GM04504 (cell line): ENCODE measurements around the gene TOMM20.
"Not testable (repeated sequence)": the region's sequence is repeated elsewhere in the genome, so short reads cannot be mapped to it uniquely, and the experiment has no call there.

Experiments
- DNase-seq: peaks from one replicate; pipeline ENCODE4 v3.0.0-alpha.2; 2012; ENCODE audit warnings: low read depth

The TOMM20 gene

DNA sequence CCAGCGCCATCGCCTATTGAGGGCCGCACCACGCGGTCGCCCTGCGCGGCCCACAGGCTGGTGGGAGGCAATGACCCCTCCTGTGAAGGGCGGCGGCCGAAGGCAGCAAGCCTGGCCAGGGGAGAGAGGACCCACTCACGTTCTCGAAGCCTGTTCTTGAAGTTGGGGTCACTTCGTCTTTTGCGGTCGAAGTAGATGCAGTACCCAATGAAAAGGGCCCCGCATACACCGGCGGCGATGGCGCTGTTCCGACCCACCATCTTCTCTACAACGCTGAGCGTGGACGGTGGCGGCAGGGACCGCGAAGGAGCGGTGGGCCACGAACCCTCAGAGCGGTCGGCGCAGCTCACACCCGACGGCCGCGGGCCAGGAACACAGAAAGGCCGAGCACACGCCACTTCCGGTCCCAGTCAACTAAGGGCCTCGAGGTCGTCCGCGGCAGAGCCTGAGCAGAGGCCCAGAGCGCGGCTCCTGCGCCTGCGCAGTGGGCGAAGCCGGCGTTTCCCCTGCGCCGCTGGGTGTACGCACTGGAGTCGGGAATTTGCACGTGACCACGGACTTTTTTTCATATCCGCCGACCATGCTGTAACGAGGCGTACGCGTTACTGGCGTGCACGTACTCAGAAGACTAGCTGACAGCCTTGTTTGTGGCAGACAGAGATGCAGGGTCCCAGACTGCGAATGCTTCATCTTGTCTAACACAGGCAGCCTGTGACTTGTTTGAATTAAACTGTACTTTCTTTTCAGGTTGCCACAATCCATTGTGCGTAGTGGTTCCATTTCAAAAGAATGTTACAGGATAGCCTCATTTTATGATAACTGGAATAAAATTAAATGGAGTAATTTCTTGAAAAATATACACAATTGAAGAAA lies at the start of gene TOMM20:
TOMM20 (minus strand) TSS at position 382 of the 873 bp plus-strand sequence; CDS start at position 260, 122 bp downstream.
- DNase-seq: peak; percentile 97

DNA sequence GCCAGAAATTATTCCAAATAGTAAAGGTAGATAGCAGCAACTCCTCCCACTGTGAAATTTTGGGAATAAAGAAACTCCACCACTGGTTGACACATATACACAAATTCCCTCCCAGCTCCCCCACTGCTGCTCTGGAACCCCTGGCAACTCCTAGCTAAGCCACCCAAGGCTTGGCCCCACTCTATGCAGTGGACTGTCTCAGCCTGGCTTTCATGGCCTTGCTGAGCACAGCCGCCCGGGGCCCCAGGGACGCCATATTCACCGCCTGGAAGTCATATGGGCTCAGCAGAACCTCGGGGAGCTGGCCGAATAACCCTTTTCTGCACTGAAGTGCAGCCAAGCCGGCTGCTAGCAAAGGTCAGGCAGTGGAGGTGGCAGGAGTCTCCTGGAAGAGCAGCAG lies 47.8 kb upstream of the TOMM20 start:
- no peak for DNase-seq

DNA sequence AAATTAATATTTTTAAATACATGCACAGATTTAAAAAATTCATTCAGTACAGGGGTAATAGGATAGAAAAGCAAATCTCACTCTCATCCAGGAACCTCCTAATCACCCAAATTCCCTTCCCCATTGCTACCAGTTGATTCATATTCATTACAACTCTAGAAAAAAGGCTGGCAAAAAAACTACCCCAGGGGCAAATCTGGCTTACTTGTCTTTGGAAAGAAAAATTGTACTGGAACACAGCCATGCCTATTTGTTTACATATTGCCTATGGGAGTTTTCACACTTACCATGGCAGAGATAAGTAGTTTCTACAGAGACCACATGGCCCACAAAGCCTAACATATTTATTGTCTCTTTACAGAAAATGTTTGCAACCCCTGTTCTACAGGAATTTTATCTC lies 41.3 kb upstream of the TOMM20 start:
- DNase-seq: no peak

DNA sequence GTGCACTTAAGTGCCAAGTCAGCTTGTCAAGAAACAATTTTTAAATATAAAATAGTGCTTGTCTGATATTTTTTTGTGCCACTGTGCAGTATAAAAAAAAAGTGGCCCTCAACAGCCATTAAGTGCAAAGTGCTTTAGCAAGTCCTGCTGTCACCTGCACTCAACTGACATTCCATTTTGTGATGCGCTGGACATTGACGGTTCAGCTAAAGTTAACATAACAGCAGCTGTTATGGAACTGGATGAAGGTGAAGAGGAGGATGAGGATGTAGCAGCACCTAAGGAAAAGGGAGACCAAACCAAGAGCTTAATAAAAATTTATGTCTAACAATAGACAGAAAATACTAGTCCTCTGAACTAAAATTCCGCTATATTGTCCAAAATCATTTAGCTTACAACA lies 39.7 kb upstream of the TOMM20 start:
- DNase-seq: no peak

DNA sequence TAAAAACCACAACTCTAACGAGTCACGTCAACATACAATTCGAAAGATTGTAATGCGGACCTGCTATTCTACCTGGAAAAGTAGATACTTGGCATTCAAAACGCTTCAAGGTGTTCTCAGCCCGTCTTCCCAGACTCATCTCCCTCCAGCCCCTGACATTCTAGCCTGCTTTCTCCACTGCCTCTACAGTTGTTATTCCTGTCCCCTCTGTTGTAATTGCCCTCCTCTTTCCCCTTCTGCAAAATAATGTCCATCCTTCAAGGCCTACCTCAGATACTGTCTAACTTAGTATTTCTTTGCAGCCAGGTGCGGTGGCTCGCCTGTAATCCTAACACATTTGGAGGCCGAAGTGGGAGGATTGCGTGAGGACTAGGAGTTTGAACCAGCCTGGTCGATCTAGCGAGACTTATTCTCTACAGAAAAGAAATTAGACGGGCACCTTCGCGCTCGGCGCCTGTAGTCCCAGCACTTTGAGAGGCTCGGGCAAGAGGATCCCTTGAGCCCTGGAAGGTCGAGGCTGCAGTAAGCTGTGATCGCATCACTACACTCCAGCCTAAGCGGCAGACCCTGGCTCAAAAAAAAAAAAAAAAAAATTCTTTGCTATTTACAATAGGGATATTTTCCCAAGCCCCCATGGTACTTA lies 33.2 kb upstream of the TOMM20 start:
- DNase-seq: no peak

DNA sequence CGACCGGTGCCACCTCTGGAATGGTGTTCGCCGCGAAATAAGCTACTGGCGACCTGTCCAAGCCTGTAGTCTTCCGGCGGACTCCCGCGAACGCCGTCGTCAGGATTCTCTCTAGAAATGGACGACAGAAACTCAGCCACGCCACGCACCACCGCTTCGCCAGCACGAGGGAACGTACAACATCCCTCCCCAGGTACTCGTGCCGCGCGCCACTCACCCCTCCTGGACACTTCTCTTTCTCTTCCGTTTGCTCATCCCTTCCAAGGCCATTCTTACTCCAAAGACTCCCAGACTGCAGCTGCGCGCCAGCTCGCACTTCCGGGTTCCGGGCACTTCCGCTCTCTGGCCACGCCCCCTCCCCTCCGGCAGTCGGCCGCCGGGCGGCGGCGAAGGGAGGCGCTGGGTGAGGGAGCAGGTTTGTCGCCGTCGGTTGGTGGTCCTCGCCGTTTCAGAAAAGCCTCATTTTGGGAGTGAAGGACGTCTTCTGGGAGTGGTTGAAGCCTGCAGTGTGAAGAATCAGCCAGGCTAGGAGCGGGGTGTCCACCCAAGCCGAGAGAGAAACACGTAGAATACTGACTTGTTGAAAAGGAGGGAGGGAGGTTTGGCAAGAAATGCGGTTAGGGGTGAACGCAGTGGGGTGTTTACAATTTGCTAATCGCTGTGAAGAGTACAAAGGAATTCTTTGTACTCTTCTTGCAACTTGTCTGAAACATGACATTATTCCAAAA lies 32.5 kb upstream of the TOMM20 start, which contains the start of gene RBM34:
RBM34 (minus strand) TSS at position 294 of the 728 bp plus-strand sequence; CDS start at position 270, 24 bp downstream.
- peak; percentile 77 for DNase-seq

DNA sequence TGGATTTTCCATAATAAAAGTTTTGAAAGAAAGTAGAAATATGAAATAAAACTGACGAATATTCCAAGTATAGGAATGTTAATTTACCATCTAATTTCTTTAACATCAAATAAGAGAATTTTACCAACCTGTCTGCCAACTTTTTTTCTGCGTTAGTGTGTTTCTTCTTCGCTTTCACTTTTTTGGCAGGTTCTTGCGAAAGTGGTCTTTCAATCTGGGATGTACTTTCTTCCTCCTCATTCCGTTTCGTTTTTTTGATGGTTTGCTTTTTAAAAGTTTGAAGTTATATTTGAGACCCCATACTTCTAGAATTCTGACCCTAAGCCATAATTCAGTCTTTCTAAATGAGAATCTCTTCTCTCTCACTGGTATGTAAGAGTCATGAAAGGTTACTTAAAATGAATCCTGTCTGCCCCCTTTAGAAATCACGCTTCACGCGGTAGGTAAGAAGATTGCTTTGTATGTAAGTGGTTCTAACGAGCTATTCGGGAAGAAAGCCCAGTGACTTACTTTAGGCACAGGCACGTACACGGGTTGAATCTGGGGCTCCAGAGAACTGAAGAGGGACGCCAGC lies 31.8 kb upstream of the TOMM20 start:
- peak; percentile 24 for DNase-seq

DNA sequence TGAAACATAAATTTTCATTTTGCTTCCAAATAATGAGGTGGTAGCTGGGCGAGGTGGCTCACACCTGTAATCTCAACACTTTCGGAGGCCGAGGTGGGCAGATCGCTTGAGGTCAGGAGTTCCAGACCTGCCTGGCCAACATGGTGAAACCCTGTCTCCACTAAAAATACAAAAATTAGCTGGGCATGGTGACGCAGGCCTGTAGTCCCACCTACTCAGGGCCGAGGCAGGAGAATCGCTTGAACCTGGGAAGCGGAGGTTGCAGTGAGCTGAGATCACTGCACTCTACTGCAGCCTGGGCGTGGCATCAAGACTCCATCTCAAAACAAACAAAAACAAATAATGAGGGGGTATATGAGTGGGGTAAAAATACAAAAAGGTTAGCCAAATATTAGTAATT lies 31.3 kb upstream of the TOMM20 start:
- not testable (repeated sequence) for DNase-seq

DNA sequence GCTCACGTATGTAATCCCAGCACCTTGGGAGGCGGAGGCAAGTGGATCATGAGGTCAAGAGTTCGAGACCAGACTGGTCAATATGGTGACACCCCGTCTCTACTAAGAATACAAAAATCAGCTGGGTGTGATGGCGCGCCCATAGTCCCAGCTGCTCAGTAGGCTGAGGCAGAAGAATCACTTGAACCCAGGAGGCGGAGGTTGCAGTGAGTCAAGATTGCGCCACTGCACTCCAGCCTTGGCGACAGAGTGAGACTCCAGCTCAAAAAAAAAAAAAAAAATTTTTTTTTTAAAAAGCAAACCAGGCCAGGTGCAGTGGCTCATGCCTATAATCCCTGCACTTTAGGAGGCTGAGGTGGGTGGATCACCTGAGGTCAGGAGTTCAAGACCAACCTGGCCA lies 30.6 kb upstream of the TOMM20 start:
- DNase-seq: not testable (repeated sequence)

DNA sequence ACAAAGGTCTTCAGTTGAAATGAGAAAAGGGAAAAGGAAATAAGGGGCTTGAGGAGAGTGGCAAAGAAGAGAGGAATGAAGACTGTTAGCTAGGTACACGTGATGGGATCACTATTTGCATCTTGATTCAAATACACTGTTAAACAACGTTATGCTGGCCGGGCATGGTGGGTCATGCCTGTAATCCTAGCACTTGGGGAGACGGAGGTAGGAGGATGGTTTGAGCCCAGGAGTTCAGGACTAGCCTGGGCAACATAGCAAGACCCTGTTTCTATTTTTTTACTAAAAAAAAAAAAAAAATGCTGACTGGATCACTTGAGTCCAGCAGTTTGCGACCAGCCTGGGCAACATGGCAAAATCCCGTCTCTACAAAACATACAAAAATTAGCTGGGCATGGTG lies 30.0 kb upstream of the TOMM20 start:
- DNase-seq: no peak

DNA sequence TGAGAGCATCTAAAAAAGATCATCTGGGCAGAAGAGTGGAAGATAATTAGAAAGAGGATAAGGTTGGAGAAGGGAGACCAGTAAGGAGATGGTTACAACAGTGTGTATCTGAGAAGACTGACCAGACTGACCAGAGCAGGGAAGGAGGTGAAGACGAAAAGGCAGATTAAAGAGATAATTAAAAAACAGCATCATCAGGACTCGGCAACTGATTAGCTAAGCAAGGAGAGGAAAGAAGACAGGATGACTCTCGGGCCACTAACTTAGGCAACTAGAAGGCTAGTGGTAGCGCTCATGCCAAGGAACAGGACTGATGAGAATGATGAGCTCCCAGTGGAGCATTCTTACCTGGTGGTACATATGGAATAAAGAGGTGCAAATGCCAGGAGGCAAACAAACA lies 28.5 kb upstream of the TOMM20 start:
- DNase-seq: no peak

DNA sequence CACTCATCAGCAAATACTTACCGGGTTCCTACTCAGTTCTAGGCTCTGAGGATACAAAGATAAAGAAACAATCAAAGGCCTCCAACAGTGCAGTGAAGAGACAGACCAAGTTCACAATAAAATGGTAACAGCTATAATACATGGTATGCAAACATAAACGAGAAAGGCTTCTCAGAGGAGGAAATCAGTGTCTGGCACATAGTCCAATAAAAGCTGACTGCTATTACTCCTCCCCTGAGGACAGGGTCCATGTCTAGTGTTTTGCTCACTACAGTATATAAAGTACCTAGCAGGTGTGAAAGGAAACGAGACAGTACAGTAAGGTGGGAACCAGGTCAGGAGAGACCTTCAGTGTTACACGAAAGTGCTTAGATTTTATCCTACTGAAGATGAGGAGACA lies 28.1 kb upstream of the TOMM20 start:
- DNase-seq: no peak

DNA sequence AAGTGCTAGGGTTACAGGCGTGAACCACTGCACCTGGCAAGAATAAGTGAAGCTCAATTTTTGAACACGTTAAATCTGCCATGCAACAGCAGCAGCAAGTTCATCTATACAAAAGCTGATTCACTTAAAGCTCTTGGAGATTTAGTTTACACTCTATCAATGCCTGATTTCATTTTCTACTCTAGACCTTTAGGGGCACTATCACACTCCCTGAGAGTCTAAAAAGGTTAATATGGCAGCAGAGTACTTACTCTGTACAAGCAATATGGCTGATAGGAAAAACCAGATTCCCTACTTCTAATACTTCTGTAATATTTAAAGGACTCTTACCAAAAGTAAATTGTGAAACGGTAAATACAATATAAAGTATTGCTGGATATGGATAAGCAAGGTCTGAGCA lies 27.6 kb upstream of the TOMM20 start:
- no peak for DNase-seq

DNA sequence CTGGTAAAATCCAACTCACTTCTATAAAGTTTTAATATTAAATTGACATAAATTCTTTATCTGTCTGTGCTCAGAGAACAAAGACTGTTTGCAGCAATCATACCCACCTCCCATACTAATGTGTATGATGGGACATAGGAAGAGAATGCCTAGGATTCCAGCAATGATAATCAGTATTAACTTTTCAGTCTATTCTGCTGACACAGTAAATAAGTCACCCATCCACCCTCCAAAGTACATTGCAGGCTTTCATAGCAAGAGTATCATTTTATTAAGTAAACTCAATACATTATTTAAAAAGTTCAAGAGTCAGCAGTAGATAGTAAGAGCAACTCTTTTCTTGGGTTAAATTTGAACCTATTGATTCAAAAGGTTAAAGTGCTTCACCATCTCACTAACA lies 23.6 kb upstream of the TOMM20 start:
- DNase-seq: no peak

DNA sequence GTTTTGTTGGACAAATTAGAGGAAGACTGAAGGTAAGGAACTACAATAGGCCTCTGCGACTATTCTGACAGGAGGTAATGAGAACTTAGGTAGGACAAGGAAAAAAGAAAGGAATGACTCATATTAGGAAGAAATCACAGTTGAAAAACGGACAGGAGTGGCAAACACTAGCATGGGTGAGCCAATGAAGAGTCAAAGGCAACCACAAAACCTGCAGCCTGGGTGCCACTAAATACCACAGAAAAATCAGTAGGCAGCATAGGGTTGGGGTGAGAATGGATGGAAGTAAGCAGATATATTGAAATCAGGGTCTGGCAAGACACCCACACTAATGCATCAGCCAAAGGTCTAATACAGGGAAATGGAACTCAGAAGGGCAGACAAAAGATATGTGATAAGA lies 22.4 kb upstream of the TOMM20 start:
- no peak for DNase-seq

DNA sequence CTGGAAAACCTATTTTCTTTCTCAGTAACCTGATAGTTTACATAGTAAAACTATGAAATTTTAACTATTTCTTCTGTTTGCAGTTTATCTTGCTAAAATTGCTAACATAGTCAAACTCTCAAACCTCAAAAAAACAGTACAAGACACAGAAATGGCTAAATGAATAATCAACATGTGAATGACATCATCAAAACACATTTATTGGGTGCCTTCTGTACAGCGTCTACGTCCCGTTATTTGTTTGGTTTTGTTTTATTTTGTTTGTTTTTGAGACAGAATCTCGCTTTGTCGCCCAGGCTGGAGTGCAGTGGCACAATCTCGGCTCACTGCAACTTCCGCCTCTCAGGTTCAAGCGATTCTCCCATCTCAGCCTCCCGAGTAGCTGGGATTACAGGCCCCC lies 21.2 kb upstream of the TOMM20 start:
- no peak for DNase-seq

DNA sequence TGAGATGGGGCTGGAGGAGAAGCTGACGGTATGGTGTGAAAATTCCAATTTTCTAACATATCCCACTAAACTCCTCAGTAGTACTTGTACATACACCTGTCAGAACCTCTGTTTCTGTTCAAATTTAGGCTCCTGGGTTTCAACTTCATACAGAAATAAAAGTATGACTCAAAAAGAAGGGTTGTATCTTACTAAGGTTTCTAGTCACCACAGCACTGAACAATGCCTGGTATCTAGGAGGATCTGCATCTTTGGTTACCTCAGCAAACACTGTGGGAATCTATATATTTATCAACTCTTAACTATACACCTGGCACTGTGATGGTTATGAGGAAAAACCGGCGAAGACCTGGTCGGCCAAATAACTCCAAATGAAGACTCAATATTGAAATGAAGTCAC lies 18.6 kb upstream of the TOMM20 start:
- no peak for DNase-seq

DNA sequence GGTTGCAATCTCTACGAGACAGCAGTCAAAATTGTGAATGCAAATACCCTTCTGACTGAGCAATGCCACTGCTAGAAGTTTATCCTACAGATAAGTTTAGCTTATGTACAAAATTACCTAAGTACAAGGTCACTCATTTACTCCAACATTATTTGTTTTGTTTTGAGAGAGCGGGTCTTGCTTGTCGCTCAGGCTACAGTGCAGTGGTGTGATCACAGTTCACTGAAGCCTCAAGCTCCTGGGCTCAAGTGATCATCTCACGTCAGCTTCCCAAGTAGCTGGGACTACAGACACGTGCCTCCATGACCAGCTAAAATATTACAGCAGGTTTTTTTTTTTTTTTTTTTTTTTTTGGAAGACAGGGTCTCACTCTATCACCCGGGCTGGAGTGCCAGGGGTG lies 17.0 kb upstream of the TOMM20 start:
- DNase-seq: no peak

DNA sequence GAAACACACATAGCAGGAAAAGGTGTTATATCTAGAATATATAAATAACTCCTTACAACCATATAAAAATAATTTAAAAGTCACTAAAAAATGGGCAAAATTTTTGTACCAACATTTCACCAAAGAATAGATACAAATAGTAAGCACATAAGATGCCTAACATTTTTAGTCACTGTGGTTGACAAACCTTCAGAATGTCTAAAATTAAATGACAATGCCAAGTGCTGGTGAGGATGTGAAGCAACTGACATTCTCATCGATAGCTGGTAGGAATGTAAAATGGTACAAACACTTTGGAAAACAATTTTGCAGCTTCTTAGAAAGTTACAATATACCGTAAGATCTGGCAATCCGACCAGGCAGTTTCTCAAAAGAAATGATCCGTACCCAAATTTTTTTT lies 14.4 kb upstream of the TOMM20 start:
- no peak for DNase-seq

DNA sequence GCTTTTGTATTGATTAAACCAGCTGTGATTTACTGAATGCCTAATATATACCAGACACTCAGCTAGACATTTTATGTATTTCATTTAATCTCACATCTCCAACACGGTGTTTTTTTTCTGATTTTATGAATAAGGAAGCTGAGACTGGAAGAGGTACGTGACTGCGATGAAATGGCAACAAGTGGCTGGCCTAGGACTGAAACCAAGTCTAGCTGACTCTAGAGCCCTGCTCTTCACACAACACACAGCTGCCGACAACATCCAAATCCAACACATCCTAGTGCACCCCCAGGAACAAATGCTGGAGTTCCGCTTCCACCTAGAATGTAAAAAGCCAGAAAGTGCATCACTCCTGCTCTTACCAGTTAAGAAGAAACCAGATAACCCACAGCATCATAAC lies 10.7 kb upstream of the TOMM20 start:
- DNase-seq: no peak

DNA sequence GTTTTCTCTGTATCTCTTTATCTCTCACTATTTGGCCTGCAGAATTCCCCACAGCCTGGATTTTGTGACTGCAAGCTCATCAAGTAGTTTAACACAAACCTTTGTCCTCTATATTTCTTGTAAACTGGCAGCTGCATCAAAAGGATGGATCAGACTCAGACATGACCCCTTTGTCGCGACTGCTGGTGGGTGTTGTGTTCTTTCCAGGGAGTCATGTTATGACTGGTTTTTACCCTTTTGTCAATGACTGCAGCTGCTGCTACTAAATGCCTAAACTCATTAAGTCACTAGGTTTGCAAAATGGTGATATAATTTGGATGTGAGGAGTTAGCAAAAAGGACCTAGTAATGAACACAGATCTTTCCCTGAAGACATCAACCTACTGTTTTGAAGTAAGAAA lies 10.2 kb upstream of the TOMM20 start:
- no peak for DNase-seq

DNA sequence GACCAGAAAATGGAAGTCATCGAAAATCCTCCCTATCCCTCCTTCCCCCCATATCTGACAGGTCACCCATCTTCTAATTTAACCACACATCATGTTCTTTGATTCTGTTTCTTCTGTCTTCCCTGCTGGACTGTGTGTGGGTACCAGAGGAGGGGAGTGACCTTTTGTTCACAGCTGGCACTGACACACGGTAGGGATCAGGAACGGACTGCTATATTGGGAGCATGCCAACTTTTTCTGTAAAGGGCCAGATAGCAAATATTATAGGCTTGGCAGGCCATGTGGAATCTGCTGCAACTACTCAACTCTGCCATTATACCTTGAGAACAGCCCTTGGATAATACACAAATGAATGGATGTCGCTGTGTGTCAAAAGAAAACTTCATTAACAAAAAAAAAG lies 7.5 kb upstream of the TOMM20 start:
- no peak for DNase-seq

DNA sequence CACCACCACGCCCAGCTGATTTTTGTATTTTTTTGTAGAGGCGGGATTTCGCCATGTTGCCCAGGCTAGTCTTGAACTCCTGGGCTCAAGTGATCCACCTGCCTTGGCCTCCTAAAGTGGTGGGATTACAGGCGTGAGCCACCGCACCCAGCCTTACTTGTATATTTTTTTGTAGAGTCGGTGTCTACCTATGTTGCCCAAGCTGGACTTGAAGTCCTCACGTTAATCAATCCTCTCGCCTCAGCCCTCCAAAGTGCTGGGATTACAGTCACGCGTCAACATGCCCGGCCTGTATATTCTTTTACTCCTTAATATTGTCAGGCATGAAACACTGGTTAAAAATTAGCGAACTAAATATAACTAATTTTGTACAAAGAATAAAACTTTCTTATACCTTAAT lies 5.5 kb upstream of the TOMM20 start:
- DNase-seq: no peak
